ENCODE measurements around the gene SLAMF6.
"Not testable (repeated sequence)": the region's sequence is repeated elsewhere in the genome, so short reads cannot be mapped to it uniquely, and the experiment has no call there.

The SLAMF6 gene

GRCh38 chr1:160522622-160523345 lies at the start of gene SLAMF6:
SLAMF6 (minus strand) TSS chr1:160523255; CDS start chr1:160523192, 63 bp downstream.
- no peak for DNase-seq (ENCODE audit: low read depth)
- no peak within 1 kb of the TSS for H3K4me3 ChIP-seq (ENCODE audit: low read length)
- no peaks in the 10 kb centered on the region for H3K9me3 ChIP-seq (ENCODE audit: control insufficient read depth, low read length)
- no peaks in the 10 kb centered on the region for H3K4me1 ChIP-seq (ENCODE audit: control insufficient read depth, insufficient read depth, low read length)
- no peak within 1 kb of the TSS for H3K9ac ChIP-seq (ENCODE audit: low read length)
- no peaks in the 10 kb centered on the region for H3K27me3 ChIP-seq (replicated peaks; ENCODE audit: control insufficient read depth, insufficient read depth, low read length)
- no peaks in the 10 kb centered on the region for H3K36me3 ChIP-seq (ENCODE audit: control insufficient read depth, insufficient read depth, low read length, severe bottlenecking)

GRCh38 chr1:160570840-160571239 lies 47.8 kb upstream of the SLAMF6 start:
- DNase-seq (ENCODE audit: low read depth), result no peak
- Histone ChIP-seq H3K9me3 (ENCODE audit: control insufficient read depth, low read length) (no peaks in the 10 kb centered on the region), H3K36me3 (ENCODE audit: control insufficient read depth, insufficient read depth, low read length, severe bottlenecking) (no peaks in the 10 kb centered on the region), H3K4me1 (ENCODE audit: control insufficient read depth, insufficient read depth, low read length) (no peaks in the 10 kb centered on the region), H3K9ac (ENCODE audit: low read length) (no peak overlapping the region), H3K27me3 (replicated peaks; ENCODE audit: control insufficient read depth, insufficient read depth, low read length) (peaks cover 2% of the 10 kb centered on the region), H3K4me3 (ENCODE audit: low read length) (no peak overlapping the region)

- Histone ChIP-seq H3K36me3 (ENCODE audit: control insufficient read depth, insufficient read depth, low read length, severe bottlenecking) (no peaks in the 10 kb centered on the region), H3K27me3 (replicated peaks; ENCODE audit: control insufficient read depth, insufficient read depth, low read length) (peaks cover 2% of the 10 kb centered on the region), H3K4me3 (ENCODE audit: low read length) (no peak overlapping the region), H3K4me1 (ENCODE audit: control insufficient read depth, insufficient read depth, low read length) (no peaks in the 10 kb centered on the region), H3K9ac (ENCODE audit: low read length) (no peak overlapping the region), H3K9me3 (ENCODE audit: control insufficient read depth, low read length) (no peaks in the 10 kb centered on the region)
- DNase-seq (ENCODE audit: low read depth), result no peak
Observed at GRCh38 chr1:160569806-160570205, 46.8 kb upstream of the SLAMF6 start.

- Histone ChIP-seq H3K9ac (ENCODE audit: low read length) (no peak overlapping the region), H3K4me3 (ENCODE audit: low read length) (no peak overlapping the region), H3K9me3 (ENCODE audit: control insufficient read depth, low read length) (peaks cover 2% of the 10 kb centered on the region), H3K27me3 (replicated peaks; ENCODE audit: control insufficient read depth, insufficient read depth, low read length) (peaks cover 2% of the 10 kb centered on the region), H3K36me3 (ENCODE audit: control insufficient read depth, insufficient read depth, low read length, severe bottlenecking) (no peaks in the 10 kb centered on the region), H3K4me1 (ENCODE audit: control insufficient read depth, insufficient read depth, low read length) (no peaks in the 10 kb centered on the region)
- no peak for DNase-seq (ENCODE audit: low read depth)
Observed at GRCh38 chr1:160567858-160568682, 45.0 kb upstream of the SLAMF6 start.

- Histone ChIP-seq H3K9me3 (ENCODE audit: control insufficient read depth, low read length) (peaks cover 5% of the 10 kb centered on the region), H3K36me3 (ENCODE audit: control insufficient read depth, insufficient read depth, low read length, severe bottlenecking) (no peaks in the 10 kb centered on the region), H3K9ac (ENCODE audit: low read length) (no peak overlapping the region), H3K27me3 (replicated peaks; ENCODE audit: control insufficient read depth, insufficient read depth, low read length) (peaks cover 2% of the 10 kb centered on the region), H3K4me3 (ENCODE audit: low read length) (no peak overlapping the region), H3K4me1 (ENCODE audit: control insufficient read depth, insufficient read depth, low read length) (no peaks in the 10 kb centered on the region)
- no peak for DNase-seq (ENCODE audit: low read depth)
Observed at GRCh38 chr1:160567341-160567740, 44.3 kb upstream of the SLAMF6 start.

- H3K9me3 ChIP-seq (ENCODE audit: control insufficient read depth, low read length), result peaks cover 5% of the 10 kb centered on the region
- no peak overlapping the region for H3K9ac ChIP-seq (ENCODE audit: low read length)
- H3K4me1 ChIP-seq (ENCODE audit: control insufficient read depth, insufficient read depth, low read length), result no peaks in the 10 kb centered on the region
- H3K36me3 ChIP-seq (ENCODE audit: control insufficient read depth, insufficient read depth, low read length, severe bottlenecking), result no peaks in the 10 kb centered on the region
- peaks cover 2% of the 10 kb centered on the region for H3K27me3 ChIP-seq (replicated peaks; ENCODE audit: control insufficient read depth, insufficient read depth, low read length)
- H3K4me3 ChIP-seq (ENCODE audit: low read length), result no peak overlapping the region
- DNase-seq (ENCODE audit: low read depth), result no peak
Observed at GRCh38 chr1:160565564-160565963, 42.5 kb upstream of the SLAMF6 start.

GRCh38 chr1:160563230-160563629 lies 40.2 kb upstream of the SLAMF6 start:
- H3K36me3 ChIP-seq (ENCODE audit: control insufficient read depth, insufficient read depth, low read length, severe bottlenecking); H3K9ac ChIP-seq (ENCODE audit: low read length); H3K4me1 ChIP-seq (ENCODE audit: control insufficient read depth, insufficient read depth, low read length); H3K4me3 ChIP-seq (ENCODE audit: low read length); H3K27me3 ChIP-seq (replicated peaks; ENCODE audit: control insufficient read depth, insufficient read depth, low read length); DNase-seq (ENCODE audit: low read depth): not testable (repeated sequence)
- H3K9me3 ChIP-seq (ENCODE audit: control insufficient read depth, low read length), result peaks cover 17% of the 10 kb centered on the region

- not testable (repeated sequence) for H3K4me1 ChIP-seq (ENCODE audit: control insufficient read depth, insufficient read depth, low read length); H3K4me3 ChIP-seq (ENCODE audit: low read length); DNase-seq (ENCODE audit: low read depth); H3K9ac ChIP-seq (ENCODE audit: low read length); H3K27me3 ChIP-seq (replicated peaks; ENCODE audit: control insufficient read depth, insufficient read depth, low read length); H3K36me3 ChIP-seq (ENCODE audit: control insufficient read depth, insufficient read depth, low read length, severe bottlenecking)
- H3K9me3 ChIP-seq (ENCODE audit: control insufficient read depth, low read length), result peaks cover 17% of the 10 kb centered on the region
Observed at GRCh38 chr1:160562745-160563144, 39.7 kb upstream of the SLAMF6 start.

GRCh38 chr1:160560806-160561205 lies 37.8 kb upstream of the SLAMF6 start:
- H3K9ac ChIP-seq (ENCODE audit: low read length), result no peak overlapping the region
- no peak overlapping the region for H3K4me3 ChIP-seq (ENCODE audit: low read length)
- DNase-seq (ENCODE audit: low read depth), result no peak
- no peaks in the 10 kb centered on the region for H3K27me3 ChIP-seq (replicated peaks; ENCODE audit: control insufficient read depth, insufficient read depth, low read length)
- peaks cover 20% of the 10 kb centered on the region for H3K9me3 ChIP-seq (ENCODE audit: control insufficient read depth, low read length)
- no peaks in the 10 kb centered on the region for H3K4me1 ChIP-seq (ENCODE audit: control insufficient read depth, insufficient read depth, low read length)
- no peaks in the 10 kb centered on the region for H3K36me3 ChIP-seq (ENCODE audit: control insufficient read depth, insufficient read depth, low read length, severe bottlenecking)

GRCh38 chr1:160560045-160560705 lies 37.1 kb upstream of the SLAMF6 start:
- Histone ChIP-seq H3K27me3 (replicated peaks; ENCODE audit: control insufficient read depth, insufficient read depth, low read length) (no peaks in the 10 kb centered on the region), H3K4me1 (ENCODE audit: control insufficient read depth, insufficient read depth, low read length) (no peaks in the 10 kb centered on the region), H3K9ac (ENCODE audit: low read length) (no peak overlapping the region), H3K4me3 (ENCODE audit: low read length) (no peak overlapping the region), H3K36me3 (ENCODE audit: control insufficient read depth, insufficient read depth, low read length, severe bottlenecking) (no peaks in the 10 kb centered on the region), H3K9me3 (ENCODE audit: control insufficient read depth, low read length) (peaks cover 20% of the 10 kb centered on the region)
- DNase-seq (ENCODE audit: low read depth), result no peak

GRCh38 chr1:160559437-160559836 lies 36.4 kb upstream of the SLAMF6 start:
- peaks cover 20% of the 10 kb centered on the region for H3K9me3 ChIP-seq (ENCODE audit: control insufficient read depth, low read length)
- not testable (repeated sequence) for H3K27me3 ChIP-seq (replicated peaks; ENCODE audit: control insufficient read depth, insufficient read depth, low read length); H3K4me3 ChIP-seq (ENCODE audit: low read length); H3K4me1 ChIP-seq (ENCODE audit: control insufficient read depth, insufficient read depth, low read length); H3K36me3 ChIP-seq (ENCODE audit: control insufficient read depth, insufficient read depth, low read length, severe bottlenecking); DNase-seq (ENCODE audit: low read depth); H3K9ac ChIP-seq (ENCODE audit: low read length)

All from adipocyte (in vitro differentiated cells).